ENCODE measurements around the gene SPATS2.

SPATS2 gene

DNA sequence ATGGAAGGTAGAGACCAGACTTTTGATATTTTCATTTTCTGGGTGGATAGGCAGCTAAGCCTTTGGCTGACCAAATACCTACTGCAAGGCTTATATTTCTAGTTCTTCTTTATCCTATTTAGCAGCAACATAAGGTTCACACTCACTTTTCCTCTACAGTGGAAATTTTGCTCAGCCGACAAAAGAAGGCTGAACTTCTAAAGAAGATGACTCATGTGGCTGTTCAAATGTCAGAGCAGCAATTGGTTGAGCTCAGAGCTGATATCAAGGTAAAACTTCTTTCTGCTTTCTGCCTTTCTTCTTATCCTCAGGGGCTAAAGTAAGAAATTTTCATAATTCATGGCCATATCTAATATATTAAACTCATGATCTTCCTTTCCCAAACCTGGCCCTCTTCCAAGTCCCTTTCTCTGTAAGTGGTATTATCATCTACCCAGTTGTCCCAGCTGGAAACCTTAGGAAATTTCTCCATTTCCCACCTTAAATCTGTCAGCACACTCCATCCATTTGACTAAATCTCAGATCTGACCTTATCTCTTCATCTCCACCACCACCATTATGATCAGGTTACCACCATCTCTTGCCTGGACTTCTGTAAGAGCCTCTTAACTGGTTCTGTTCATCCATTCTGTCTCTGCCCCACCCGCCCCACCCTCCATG is 151.8 kb downstream of the SPATS2 start:
- no peak for DNase-seq (ENCODE audit: low spot score)

DNA sequence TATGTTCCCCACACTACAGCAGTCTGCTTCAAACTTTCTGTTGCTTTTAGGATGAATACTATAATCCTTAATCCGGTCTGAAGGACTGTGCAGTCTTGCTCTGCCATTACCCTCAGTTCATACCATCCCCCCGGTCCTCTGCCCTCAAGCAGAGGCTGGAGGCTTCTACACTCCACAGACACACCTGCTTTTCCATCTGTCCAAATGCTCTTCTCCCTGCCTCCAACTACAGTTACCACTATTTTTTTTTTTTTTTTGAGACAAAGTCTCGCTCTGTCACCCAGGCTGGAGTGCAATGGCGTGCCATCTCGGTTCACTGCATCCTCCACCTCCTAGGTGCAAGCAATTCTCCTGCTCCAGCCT is 152.3 kb downstream of the SPATS2 start:
- DNase-seq (ENCODE audit: low spot score) = no peak

DNA sequence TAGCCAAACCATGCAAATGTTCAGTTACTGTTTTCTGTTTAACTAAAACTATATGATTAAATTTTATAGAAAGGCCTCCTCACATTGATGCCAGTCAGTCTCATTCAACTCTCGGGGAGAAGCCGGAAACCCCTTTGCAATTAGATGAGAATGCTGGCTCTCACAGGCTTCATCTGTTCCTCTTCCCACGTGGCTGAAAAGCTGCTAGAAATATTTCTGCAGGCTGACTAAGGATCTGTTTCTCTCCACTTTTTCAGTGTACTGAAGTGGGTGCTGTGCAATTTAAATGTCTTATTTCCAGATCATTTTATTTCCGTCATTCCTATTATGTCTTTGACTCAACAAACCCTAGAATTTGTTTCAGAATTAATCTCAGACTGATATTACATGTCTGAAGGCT is 154.1 kb downstream of the SPATS2 start:
- no peak for DNase-seq (ENCODE audit: low spot score)

DNA sequence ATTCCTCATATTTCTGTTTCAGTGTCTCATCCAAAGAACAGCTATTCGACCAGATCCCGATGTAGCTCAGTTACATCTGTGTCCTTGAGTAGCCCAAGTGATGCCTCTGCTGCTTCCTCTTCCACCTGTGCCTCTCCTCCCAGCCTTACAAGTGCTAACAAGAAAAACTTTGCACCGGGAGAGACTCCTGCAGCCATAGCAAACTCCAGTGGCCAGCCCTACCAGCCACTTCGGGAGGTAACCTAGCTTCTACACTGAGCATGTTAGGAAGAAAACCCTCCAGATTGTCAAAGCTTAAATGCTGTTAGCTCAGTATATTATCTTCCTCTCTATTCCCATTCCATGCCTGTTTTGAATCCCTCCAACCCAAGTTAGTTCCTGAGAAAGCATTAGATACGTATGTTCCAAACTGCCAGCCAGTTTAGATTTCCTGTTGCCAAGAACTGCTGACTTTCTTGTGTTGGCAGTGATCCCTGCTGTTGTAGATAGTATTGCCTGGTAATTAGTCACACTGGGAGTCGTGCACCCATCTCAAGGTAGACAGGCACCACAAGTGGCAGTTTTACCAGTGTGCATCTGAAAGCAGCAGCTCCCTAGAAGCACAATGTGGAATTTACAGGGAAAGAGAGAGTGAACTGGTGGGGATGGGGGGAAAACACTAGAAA is 157.5 kb downstream of the SPATS2 start:
- no peak for DNase-seq (ENCODE audit: low spot score)

DNA sequence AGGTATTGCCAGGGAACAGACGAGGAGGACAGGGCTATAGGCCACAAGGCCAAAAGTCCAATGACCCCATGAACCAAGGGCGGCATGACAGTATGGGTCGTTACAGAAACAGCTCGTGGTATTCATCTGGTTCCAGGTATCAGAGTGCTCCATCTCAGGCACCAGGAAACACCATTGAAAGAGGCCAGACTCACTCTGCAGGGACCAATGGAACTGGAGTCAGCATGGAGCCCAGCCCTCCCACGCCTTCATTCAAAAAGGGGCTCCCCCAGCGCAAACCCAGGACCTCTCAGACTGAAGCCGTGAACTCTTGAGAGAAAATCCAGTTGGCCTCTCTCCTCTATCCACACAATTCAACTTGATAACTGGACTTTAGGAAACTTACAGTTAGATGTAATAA is 158.7 kb downstream of the SPATS2 start:
- no peak for DNase-seq (ENCODE audit: low spot score)

DNA sequence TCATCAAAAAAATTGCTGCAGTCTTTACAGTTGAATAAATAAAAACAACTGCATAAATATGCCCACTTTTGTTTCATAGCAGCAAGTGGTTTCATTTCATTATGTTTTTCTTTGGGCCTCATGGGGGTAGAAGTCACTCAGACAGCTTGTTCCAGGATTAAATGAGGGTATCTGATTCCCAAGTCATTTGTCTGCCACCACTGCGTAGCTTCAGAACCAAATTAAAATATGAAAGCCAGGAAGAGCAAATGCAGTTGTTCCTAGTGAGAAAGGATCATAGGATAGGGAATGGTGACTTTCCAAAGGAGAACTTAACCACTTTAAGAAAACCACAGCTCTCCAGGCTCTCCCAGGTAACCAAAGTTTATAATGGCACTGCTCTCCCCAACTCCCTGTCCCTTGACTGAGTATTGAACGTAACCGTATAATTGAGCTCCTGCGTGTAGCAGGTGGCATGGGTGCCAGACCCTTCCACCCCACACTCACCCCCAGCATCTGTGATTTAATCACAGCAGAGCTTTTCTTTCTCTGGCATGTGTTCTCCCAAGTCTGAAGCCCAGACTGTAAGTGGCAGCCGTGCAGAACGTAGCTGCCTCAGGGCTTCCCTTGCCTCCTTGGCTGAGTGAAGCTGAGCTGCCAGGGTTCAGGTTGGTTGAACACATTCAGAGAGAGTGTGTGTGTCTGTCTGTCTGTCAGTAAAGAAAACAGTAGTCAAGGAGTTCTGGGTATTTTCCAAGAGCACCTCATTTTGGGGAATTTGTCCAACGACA is 160.3 kb downstream of the SPATS2 start:
- DNase-seq (ENCODE audit: low spot score) = no peak

DNA sequence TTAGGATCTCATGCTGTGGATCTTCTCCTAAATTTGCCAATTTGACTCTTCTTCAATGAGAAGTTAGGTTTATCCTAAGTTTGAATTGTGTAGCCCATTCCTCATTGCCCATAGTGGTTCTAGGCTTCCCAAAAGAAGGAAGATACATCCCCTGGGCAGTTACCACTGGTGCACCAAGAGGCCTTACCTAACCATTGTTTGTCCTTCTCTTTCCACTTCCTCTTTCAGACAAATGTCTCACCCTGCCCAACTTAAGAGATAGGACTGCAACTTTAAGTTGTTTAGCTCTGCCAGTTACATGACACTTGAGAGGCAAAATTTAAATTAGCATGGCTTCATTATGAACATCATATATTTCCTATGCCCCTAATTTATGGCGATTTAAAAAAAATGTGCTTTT is 162.2 kb downstream of the SPATS2 start:
- no peak for DNase-seq (ENCODE audit: low spot score)

DNA sequence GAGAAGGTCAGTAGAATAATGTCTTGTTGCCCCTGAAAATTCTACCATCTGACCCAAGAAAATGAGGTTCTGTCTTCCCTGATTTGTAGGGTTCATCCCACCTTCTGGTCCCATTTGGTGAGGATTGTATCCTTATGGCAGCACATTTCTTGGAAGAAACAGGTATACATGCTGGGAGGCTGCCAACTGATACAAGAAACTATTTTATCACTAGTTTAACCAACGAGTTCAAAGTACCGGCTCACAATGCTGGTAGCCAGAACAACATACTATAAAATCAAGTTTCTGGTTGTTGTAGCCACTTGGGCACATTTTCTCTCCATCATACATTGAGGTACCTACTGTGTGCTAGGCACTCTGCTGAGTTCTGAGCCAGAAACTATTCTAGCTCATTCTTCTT is 164.5 kb downstream of the SPATS2 start:
- DNase-seq (ENCODE audit: low spot score) = peak; percentile 9

DNA sequence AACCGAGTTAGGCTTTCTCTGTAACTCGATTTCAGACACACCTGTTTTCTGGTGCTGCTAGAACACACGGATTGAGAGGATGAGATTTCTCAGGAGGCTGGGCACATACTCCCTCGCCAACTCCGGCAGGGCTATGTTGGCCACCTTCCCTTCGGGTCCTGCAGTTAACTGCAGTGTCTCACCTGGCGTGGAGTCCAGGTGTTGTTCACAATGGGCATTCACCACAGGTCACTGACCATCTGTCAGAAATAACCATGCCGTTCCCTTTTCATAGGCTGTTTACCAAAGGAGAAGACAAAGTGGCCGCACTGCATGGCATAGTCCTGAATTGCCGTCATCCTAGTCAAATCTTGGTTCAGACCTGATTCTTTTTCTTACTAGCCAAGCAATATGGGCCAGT is 166.1 kb downstream of the SPATS2 start:
- peak; percentile 37 for DNase-seq (ENCODE audit: low spot score)

DNA sequence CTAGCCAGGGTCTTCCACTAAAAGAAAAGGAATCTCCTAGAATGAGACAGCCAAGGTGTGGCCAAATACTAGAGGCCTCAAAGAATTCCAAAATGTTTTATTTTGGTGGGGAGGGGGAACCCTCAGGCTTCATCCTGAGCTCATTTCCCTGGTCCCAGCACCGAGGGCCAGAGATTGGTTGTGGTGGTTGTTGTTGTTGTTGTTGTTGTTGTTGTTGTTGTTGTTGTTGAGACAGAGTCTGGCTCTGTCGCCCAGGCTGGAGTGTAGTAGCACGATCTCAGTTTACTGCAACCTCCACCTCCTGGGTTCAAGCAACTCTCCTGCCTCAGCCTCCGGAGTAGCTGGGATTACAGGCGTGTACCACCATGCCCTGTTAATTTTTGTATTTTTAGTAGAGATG is 166.9 kb downstream of the SPATS2 start:
- peak; percentile 23 for DNase-seq (ENCODE audit: low spot score)

DNA sequence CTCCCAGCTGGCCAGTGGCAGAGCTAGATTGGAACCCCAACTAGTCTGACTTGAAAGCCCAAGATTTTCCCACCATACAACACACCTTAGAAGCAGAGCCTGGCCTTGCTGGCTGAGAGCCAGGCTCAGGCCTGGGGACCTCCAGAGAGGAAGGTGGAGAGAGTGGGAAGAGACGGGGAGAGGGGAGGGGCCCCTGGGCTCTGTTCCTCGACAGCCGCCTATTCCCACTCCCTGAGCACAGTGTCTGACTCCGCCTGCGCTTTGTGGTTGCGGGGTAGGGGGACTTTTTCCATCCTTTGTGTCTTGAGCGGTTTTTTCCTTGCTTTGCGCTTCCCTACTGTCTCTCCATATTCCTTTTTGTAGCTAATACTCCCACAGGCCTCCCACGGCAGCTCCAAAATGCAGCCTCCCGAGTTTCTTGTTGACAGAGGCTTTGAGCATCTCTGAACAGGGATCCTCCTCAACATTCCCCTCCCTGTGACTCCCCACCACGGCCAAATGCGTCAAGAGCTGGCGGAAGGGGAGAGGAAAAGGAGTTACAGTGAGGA is 167.5 kb downstream of the SPATS2 start:
- peak; percentile 42 for DNase-seq (ENCODE audit: low spot score)

DNA sequence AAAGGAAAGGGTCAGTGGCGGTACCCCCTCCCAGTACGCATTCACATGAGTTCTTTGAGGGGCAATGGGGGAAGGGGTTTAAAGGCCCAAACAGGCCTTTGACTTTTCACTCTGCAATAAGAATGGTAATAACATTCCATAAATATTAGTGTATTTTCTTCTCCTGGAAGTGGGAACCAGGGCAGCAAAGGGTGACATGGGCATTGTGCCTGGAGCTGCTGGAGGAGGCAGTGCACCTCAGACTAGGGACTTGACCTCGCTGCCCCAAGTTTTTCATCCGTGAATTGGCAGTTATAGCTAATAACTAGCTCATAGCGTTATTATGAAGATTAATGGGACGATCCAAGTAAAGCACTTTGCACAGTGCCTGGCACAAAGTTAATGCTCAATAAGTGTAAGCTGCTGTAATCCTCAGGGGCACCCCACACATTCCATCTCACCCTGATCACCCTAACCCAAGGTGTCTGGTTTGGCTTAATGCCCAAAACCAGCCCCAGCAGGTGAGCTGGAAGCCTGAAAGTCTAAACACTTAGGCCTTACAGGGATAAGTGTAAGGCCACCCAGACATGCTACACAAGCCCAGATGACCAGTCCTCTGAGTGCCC is 168.8 kb downstream of the SPATS2 start:
- peak; percentile 39 for DNase-seq (ENCODE audit: low spot score)

DNA sequence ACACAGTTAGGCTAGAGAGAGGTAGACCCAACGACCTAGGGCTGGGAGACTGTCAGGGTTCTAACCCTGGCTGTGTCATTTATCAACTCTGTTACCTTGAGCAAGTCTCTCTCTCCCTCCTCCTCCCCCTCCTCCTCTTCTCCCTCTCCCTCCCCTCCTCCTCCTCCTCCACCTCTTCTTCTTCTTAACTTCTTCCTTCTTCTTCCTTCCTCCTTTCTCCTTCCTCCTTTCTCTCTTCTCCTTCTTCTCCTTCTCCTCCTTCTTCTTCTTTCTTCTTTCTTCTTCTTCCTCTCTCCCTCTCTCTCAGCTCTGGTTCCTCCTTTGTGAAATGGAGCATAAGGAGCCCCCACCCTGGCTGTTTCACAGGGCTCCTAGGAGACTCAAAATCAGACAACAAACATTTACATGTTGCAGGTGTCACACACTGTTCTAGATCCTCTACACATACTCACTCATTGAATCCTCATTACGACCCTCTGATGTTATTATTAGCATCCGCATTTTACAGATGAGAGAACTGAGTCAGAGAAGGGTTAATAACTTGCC is 169.3 kb downstream of the SPATS2 start:
- DNase-seq (ENCODE audit: low spot score) = peak; percentile 26

DNA sequence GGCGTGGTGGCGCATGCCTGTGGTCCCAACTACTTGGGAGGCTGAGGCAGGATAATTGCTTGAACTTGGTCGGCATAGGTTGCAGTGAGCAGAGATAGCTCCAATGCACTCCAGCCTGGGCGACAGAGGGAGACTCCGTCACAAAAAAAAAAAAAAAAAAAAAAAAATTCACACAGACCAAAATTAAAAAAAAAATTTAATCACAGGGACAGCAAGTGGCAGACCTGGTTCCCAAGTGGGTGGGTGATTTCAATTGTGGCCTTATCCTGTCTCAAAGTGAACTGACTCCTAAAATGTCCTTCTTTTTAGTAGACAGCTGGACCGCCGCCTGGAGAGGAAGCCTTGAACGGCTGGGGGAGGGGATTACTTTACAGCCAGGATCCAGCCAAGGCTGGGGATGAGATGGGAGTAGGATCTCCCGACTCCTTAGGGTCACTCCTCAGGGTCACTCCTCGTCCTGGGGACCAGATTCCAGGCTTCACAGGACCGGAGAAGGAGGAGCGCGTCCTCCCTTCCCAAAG is 170.0 kb downstream of the SPATS2 start:
- DNase-seq (ENCODE audit: low spot score) = no peak

DNA sequence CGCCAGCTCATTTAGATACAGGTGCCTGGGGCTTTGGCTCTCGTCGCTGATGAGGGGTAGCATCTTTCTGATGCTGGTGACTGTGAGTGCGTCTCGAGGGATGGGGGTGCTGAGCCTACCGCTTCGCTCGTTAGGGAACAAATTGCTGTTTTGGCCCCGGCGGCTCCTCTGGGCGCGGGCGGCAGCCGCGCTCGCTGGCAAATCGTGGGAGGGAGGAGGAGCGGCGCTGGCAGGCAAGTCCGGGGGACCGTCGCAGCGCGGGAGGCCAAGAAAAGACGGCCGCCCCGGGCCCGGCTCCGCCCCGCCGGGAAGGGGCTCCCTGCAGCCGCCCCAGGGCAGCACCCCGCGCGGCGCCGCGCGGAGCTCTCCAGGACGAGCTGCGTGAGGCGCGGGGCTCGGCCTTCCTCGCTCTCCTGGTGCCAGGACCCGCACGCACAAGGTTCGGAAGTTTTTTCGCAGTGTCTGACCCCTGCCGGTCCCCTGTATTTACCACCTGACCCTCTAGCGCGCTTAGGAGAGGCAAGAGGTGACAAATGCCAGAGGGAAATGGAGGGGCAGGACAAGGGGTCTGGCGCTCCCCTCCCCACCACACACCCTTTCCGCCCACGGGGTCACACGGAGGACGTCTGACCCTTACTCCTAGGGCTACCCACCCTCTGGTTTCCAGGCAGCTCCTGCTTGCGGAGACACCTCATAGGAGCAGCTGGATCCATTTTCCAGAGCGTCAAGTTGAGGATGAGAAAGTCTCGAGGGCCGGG is 170.7 kb downstream of the SPATS2 start:
- DNase-seq (ENCODE audit: low spot score) = peak; percentile 77

DNA sequence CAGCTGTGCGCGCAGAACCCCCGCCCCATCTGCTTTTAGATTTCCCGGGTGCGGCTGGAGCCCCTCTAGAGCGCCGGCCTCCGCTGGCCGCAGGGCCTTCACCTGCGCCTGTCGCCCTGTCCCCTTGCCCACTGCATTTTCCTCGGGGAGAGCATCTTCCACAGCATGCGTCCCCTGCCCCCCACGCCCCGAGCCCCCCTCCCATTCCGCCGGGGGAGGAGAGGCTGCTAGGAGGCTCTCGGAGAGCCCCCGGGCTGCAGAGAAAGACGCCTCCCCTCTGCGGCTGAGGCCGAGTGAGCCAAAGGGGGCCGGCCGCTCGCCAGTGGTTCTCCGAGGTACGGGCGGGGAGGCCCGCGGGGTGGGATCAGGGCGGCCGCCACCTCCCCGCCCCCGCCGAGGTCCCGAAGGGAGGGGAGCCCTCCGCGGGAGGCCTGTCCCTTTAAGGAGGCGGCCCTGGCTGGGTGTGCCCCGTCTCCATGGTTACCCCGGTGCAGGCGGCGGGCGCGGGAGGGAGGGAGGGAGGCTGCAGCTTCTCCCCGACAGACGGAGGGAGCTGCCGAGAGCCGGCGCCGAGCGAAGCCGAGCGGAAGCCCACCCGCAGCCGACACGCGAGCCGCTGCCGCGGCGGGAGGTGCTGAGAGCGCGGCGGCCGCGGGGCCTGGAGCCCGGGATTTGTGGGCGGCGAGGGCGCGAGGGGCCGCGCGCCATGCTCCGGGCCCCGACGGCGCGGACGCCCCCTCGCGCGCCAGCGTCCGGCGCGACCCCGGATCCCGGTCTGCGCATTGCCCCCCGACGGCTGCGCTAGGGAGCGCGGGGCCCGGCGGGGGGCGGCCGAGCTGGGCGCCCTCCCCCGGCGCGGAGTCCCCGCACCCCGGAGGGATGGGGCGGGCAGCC is 171.5 kb downstream of the SPATS2 start, which contains the start of gene KCNH3:
Gene KCNH3, plus strand, starts transcription at position 521 of the 894 bp plus-strand sequence. CDS start 387 bp downstream, outside the sequence.
- peak; percentile 92 for DNase-seq (ENCODE audit: low spot score)

DNA sequence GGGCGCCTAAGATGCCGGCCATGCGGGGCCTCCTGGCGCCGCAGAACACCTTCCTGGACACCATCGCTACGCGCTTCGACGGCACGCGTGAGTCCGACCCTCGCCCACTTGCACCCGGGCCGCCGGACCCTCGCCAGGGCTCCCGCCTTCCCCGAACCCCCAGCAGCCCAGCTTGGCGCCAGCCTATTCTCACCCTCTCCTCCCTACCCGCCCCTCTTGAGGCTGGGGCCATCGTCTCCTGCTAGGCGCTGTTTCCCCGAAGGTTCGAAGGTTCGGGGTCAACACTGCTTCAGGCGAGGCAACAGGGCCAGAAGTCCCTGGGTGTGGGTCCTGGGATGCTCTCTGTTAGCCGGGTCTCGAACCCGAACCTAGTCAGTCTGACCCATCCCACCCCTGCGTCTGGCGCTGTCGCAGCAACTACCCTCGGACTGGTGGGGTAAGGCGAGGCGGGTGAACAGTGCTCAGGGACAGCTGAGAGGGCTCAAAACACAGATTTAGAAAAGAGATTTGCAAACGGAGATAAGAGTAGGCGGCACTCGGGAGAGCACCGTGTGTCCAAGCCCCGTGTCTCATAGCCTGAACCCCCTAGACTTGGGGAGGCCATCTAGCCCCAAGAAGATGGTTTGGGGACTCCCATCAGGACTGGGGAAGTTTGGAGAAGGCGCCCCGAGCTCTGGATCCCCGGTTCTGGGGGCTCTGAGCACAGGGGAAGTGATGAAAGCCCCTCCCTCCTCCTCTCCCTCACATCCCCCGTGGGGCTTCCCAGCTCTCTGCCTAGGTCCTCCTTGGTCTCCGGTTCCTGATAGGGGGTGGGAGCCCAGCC is 172.4 kb downstream of the SPATS2 start:
- DNase-seq (ENCODE audit: low spot score) = no peak

DNA sequence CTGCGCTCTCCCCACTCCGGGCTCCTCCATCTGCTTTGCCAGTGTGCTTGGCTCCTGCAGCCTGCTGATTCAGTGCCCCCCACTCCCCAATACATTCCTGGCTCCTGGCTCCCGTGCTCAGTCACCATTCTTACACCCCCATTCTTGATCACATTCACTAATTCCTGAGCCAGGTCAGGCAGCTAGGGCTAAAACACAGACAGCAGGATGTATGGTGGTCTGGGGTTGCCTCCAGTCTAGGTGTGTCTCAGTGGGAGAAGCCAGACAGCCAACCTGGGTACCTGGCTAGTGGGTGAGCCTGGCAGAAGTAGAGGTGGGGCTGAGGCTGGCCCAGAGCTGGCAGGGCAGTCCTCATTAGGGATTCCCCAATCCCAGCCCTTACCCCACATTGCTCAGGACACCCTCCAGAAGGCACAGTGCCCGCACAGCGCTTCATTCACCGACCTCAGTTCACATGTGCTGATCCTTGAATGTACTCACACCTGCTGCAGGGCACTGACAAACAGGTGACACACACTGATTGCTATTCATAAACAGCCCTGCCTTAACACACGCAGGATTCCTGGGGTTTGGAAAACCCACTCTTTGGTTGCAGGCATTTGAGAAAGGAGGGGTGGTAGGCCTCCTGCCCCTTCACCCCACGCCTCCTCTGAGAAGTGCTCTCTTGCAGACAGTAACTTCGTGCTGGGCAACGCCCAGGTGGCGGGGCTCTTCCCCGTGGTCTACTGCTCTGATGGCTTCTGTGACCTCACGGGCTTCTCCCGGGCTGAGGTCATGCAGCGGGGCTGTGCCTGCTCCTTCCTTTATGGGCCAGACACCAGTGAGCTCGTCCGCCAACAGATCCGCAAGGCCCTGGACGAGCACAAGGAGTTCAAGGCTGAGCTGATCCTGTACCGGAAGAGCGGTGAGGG is 173.2 kb downstream of the SPATS2 start:
- DNase-seq (ENCODE audit: low spot score) = no peak

Measured in ecto neural progenitor cell (in vitro differentiated cells).